Fibroblast of lung (primary cell): ENCODE data around the gene AIMP2. TPM values are rescaled to one million over a fixed set of nuclear protein-coding genes. Genes with fewer than 3 reads are reported as not detected.

Source experiments
- DNase-seq, 2 donors: peaks; one replicate each; pipeline versions ENCODE4 v3.0.0 to v3.0.0-alpha.2; 2010; ENCODE audit warnings: low read depth in 2 of 2
- H2AFZ ChIP-seq: 2 replicates; pipeline ENCODE4 v1.5.1; 2012; ENCODE audit warnings: low read length, control low read depth, inconsistent platforms
- H3K27ac ChIP-seq: 2 replicates; pipeline ENCODE4 v1.5.1; 2011; ENCODE audit warnings: low read length, control low read depth; ENCODE audit not compliant: insufficient read depth
- H3K27me3 ChIP-seq: 2 replicates; pipeline ENCODE4 v1.5.1; 2011; ENCODE audit warnings: mild to moderate bottlenecking, low read length; ENCODE audit not compliant: control insufficient read depth, insufficient read depth
- H3K36me3 ChIP-seq: 2 replicates; pipeline ENCODE4 v1.5.1; 2011; ENCODE audit warnings: low read length; ENCODE audit not compliant: control insufficient read depth, insufficient read depth
- H3K4me1 ChIP-seq: 2 replicates; pipeline ENCODE4 v1.5.1; 2011; ENCODE audit warnings: low read length; ENCODE audit not compliant: control insufficient read depth, insufficient read depth; ENCODE audit errors: extremely low read depth
- H3K4me2 ChIP-seq: 2 replicates; pipeline ENCODE4 v1.5.1; 2011; ENCODE audit warnings: low read length, control low read depth; ENCODE audit not compliant: insufficient read depth; ENCODE audit errors: extremely low read depth
- H3K4me3 ChIP-seq, 4 experiments: fragments of 200-600 bp in 1 of 4; sonication (generic) in 1 of 4; replicated peaks in 1 of 4; 2 replicates each; pipeline ENCODE4 v1.5.1; 2011 to 2016; ENCODE audit warnings: low read length in 4 of 4, low read depth in 3 of 4, mild to moderate bottlenecking in 3 of 4, control low read depth in 2 of 4, inconsistent platforms in 1 of 4, mixed read lengths in 1 of 4; ENCODE audit not compliant: insufficient read depth in 1 of 4; ENCODE audit errors: control extremely low read depth in 1 of 4
- H3K79me2 ChIP-seq: 2 replicates; pipeline ENCODE4 v1.5.1; 2012; ENCODE audit warnings: mild to moderate bottlenecking, low read length, inconsistent platforms; ENCODE audit not compliant: control insufficient read depth, insufficient read depth
- H3K9ac ChIP-seq: 2 replicates; pipeline ENCODE4 v1.5.1; 2011; ENCODE audit warnings: mild to moderate bottlenecking, low read length, control low read depth; ENCODE audit not compliant: insufficient read depth
- H3K9me3 ChIP-seq: 2 replicates; pipeline ENCODE4 v1.5.1; 2012; ENCODE audit warnings: low read depth, low read length; ENCODE audit not compliant: control insufficient read depth, insufficient read depth
- H4K20me1 ChIP-seq: 2 replicates; pipeline ENCODE4 v1.5.1; 2011; ENCODE audit warnings: low read length; ENCODE audit not compliant: control insufficient read depth, insufficient read depth; ENCODE audit errors: extremely low read depth
- EZH2 ChIP-seq: IDR thresholded peaks from 2 replicates; pipeline ENCODE4 v1.5.1; 2012; ENCODE audit warnings: low read length, control low read depth, mild to moderate bottlenecking; ENCODE audit errors: missing control alignments
- polyA plus RNA-seq, 2 donors: library from polyadenylated mRNA; depleted of rRNA in 1 of 2; stranded (reverse) in 1 of 2; unstranded in 1 of 2; fragments of >200 nt; gene quantifications; 2 replicates each; pipeline ENCODE4 v1.2.1, GENCODE V29; 2011 to 2012; ENCODE audit warnings: missing spikeins in 1 of 2
- total RNA-seq: library from RNA; depleted of rRNA; stranded (reverse); fragments of >200 nt; gene quantifications from 2 replicates; pipeline ENCODE4 v1.2.1, GENCODE V29; 2014
- TF ChIP-seq, protein P1 (sequence below), 2 donors: IDR thresholded peaks in 1 of 2; conservative IDR thresholded peaks in 1 of 2; 1 replicate in 1 of 2; 2 replicates in 1 of 2; pipeline ENCODE4 v1.5.1; 2011 to 2012; ENCODE audit warnings: low read length in 2 of 2, control low read depth in 1 of 2, inconsistent platforms in 1 of 2, low read depth in 1 of 2, mild to moderate bottlenecking in 1 of 2

Gene AIMP2
- total and polyA plus RNA-seq, 2 donors (not counting 1 experiment from before 2014, with no cell fraction given), result 41.9 to 47.4 TPM

- H3K4me3 ChIP-seq, result no peak overlapping the region
- TF ChIP-seq EZH2, result no peak
- TF ChIP-seq, protein P1, sequence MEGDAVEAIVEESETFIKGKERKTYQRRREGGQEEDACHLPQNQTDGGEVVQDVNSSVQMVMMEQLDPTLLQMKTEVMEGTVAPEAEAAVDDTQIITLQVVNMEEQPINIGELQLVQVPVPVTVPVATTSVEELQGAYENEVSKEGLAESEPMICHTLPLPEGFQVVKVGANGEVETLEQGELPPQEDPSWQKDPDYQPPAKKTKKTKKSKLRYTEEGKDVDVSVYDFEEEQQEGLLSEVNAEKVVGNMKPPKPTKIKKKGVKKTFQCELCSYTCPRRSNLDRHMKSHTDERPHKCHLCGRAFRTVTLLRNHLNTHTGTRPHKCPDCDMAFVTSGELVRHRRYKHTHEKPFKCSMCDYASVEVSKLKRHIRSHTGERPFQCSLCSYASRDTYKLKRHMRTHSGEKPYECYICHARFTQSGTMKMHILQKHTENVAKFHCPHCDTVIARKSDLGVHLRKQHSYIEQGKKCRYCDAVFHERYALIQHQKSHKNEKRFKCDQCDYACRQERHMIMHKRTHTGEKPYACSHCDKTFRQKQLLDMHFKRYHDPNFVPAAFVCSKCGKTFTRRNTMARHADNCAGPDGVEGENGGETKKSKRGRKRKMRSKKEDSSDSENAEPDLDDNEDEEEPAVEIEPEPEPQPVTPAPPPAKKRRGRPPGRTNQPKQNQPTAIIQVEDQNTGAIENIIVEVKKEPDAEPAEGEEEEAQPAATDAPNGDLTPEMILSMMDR (conservative IDR thresholded peaks at IDR 0.05 in 1 of 2, IDR thresholded peaks at IDR 0.05 in 1 of 2; ENCODE audit: low read depth in 1 of 2, low read length in 2 of 2), result no peak
- H3K27me3 ChIP-seq, result no peaks in the 10 kb centered on the region
- H4K20me1 ChIP-seq, result no peaks in the 10 kb centered on the region
- no peaks in the 10 kb centered on the region for H3K4me1 ChIP-seq
- no peak overlapping the region for H3K4me2 ChIP-seq
- no peak overlapping the region for H3K9ac ChIP-seq
- no peaks in the 10 kb centered on the region for H3K79me2 ChIP-seq
- no peak overlapping the region for H2AFZ ChIP-seq
- no peaks in the 10 kb centered on the region for H3K9me3 ChIP-seq
- no peak for DNase-seq
- H3K36me3 ChIP-seq, result peaks cover 24% of the 10 kb centered on the region
- H3K27ac ChIP-seq, result no peak overlapping the region
Measured at GRCh38 chr7:6026820-6027311, 17.8 kb downstream of the AIMP2 start.

GRCh38 chr7:6027806-6028365 lies 18.8 kb downstream of the AIMP2 start:
- Histone ChIP-seq H3K4me3 (no peak overlapping the region), H2AFZ (no peak overlapping the region), H3K27me3 (no peaks in the 10 kb centered on the region), H3K36me3 (peaks cover 23% of the 10 kb centered on the region), H3K27ac (no peak overlapping the region), H3K9ac (no peak overlapping the region), H4K20me1 (no peaks in the 10 kb centered on the region), H3K4me2 (no peak overlapping the region), H3K4me1 (no peaks in the 10 kb centered on the region), H3K79me2 (no peaks in the 10 kb centered on the region), H3K9me3 (no peaks in the 10 kb centered on the region)
- DNase-seq, result no peak
- no peak for TF ChIP-seq EZH2
- TF ChIP-seq, protein P1 (conservative IDR thresholded peaks at IDR 0.05 in 1 of 2, IDR thresholded peaks at IDR 0.05 in 1 of 2; ENCODE audit: low read depth in 1 of 2, low read length in 2 of 2), result no peak

- H3K36me3 ChIP-seq, result peaks cover 18% of the 10 kb centered on the region
- H3K4me1 ChIP-seq, result no peaks in the 10 kb centered on the region
- no peaks in the 10 kb centered on the region for H3K9me3 ChIP-seq
- no peak overlapping the region for H3K4me2 ChIP-seq
- DNase-seq, result no peak
- H3K27ac ChIP-seq, result no peak overlapping the region
- H3K4me3 ChIP-seq, result no peak overlapping the region
- no peak overlapping the region for H3K9ac ChIP-seq
- no peaks in the 10 kb centered on the region for H4K20me1 ChIP-seq
- no peaks in the 10 kb centered on the region for H3K27me3 ChIP-seq
- no peak overlapping the region for H2AFZ ChIP-seq
- no peaks in the 10 kb centered on the region for H3K79me2 ChIP-seq
- no peak for TF ChIP-seq EZH2
- TF ChIP-seq, protein P1 (conservative IDR thresholded peaks at IDR 0.05 in 1 of 2, IDR thresholded peaks at IDR 0.05 in 1 of 2; ENCODE audit: low read depth in 1 of 2, low read length in 2 of 2), result no peak
Measured at GRCh38 chr7:6028563-6028962, 19.5 kb downstream of the AIMP2 start.
